ENCODE data around the gene ASCL2.

GRCh38 chr11:2318707-2319106 is 48.3 kb upstream of the ASCL2 start:
- TF ChIP-seq, protein P1, sequence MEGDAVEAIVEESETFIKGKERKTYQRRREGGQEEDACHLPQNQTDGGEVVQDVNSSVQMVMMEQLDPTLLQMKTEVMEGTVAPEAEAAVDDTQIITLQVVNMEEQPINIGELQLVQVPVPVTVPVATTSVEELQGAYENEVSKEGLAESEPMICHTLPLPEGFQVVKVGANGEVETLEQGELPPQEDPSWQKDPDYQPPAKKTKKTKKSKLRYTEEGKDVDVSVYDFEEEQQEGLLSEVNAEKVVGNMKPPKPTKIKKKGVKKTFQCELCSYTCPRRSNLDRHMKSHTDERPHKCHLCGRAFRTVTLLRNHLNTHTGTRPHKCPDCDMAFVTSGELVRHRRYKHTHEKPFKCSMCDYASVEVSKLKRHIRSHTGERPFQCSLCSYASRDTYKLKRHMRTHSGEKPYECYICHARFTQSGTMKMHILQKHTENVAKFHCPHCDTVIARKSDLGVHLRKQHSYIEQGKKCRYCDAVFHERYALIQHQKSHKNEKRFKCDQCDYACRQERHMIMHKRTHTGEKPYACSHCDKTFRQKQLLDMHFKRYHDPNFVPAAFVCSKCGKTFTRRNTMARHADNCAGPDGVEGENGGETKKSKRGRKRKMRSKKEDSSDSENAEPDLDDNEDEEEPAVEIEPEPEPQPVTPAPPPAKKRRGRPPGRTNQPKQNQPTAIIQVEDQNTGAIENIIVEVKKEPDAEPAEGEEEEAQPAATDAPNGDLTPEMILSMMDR (conservative IDR thresholded peaks at IDR 0.05): no peak
- no peak for TF ChIP-seq ZFX (IDR thresholded peaks at IDR 0.05)
